A673 (cell line): ENCODE results near the gene EIF5.

ENCODE experiments used
- EZH2 ChIP-seq: fragments of 200-600 bp; sonication (generic); IDR thresholded peaks from 2 replicates; pipeline ENCODE4 v1.6.1; 2017; ENCODE audit warnings: borderline replicate concordance, low read depth, mild to moderate bottlenecking, mixed read lengths, antibody characterized with exemption, low read length; ENCODE audit not compliant: poor library complexity, severe bottlenecking
- TF ChIP-seq, protein P1 (sequence below): fragments of 300-800, 200-600 bp; sonication (generic); conservative IDR thresholded peaks from 2 replicates; pipeline ENCODE4 v1.5.1; 2017; ENCODE audit warnings: low read depth, mild to moderate bottlenecking, antibody characterized with exemption, low read length, moderate library complexity, mixed read lengths

DNA sequence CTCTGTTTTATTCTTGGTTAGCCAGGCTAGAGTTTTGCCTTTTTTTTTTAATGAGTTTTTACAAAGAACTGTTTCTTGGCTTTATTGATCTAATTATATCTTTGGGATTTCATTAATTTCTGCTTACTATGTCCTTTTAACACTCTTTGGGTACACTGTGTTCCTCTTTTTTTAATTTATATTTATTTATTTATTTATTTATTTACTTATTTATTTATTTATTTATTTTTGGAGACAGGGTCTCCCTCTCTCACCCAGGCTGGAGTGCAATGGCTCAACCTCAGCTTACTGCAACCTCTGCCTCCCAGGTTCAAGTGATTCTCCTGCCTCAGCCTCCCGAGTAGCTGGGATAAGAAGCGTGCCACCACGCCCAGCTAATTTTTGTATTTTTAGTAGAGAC, 36.0 kb downstream of the EIF5 start:
- TF ChIP-seq, protein P1, sequence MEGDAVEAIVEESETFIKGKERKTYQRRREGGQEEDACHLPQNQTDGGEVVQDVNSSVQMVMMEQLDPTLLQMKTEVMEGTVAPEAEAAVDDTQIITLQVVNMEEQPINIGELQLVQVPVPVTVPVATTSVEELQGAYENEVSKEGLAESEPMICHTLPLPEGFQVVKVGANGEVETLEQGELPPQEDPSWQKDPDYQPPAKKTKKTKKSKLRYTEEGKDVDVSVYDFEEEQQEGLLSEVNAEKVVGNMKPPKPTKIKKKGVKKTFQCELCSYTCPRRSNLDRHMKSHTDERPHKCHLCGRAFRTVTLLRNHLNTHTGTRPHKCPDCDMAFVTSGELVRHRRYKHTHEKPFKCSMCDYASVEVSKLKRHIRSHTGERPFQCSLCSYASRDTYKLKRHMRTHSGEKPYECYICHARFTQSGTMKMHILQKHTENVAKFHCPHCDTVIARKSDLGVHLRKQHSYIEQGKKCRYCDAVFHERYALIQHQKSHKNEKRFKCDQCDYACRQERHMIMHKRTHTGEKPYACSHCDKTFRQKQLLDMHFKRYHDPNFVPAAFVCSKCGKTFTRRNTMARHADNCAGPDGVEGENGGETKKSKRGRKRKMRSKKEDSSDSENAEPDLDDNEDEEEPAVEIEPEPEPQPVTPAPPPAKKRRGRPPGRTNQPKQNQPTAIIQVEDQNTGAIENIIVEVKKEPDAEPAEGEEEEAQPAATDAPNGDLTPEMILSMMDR, result no peak
- TF ChIP-seq EZH2, result no peak
